Measurements from ENCODE around the gene PDK2.

The PDK2 gene

DNA sequence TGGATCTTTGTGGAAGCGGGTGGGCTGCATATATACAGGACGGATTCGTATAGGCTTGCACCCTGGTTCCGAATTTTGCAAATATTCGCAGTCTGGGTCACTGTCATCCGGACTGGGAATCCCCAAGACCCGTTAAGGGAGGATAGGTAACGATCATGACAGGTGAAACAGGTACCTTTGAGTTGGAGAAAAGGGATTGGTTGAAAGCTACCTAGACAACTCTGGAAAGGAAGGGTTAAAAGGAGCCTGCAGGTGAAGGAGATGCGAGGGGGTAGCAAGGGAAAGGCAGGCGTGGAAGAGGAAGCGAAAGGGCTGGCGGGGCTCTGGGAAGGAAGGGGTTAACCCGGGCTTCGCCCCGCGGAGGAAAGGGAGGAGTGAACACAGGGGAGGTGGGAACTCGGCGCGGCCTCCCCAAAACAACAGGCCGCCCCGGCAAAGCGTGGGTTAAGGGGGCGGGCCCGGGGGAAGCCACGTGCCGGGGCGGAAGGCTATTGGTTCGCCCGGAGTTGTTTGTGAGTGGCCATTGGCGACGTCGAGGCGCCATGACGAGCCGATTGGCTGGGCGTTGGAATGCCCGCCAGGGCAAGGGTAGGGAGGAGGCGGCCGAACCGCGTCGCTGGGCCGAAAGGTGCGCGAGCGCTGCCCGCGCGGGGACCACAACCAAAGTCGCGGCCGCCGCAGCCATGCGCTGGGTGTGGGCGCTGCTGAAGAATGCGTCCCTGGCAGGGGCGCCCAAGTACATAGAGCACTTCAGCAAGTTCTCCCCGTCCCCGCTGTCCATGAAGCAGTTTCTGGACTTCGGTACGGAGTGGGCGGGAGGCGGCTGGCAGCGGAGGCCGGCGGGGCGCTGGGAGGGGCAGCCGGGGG is at the start of gene PDK2:
TSS of gene PDK2 (plus strand) at position 599 of the 867 bp plus-strand sequence. CDS start at position 684, 85 bp downstream.
- Mint-ChIP-seq H3K27ac (peak within 1 kb of the TSS; percentile 87), H3K27me3 (no peaks in the 10 kb centered on the region), H3K4me1 (peaks cover 38% of the 10 kb centered on the region), H3K9me3 (no peaks in the 10 kb centered on the region), H3K36me3 (peaks cover 15% of the 10 kb centered on the region), H3K4me3 (peak within 1 kb of the TSS; percentile 96)
- peak; percentile 97 for ATAC-seq

GRCh38 chr17:50046179-50046578 is 49.0 kb upstream of the PDK2 start:
- H3K9me3 Mint-ChIP-seq: no peaks in the 10 kb centered on the region
- H3K27me3 Mint-ChIP-seq: peaks cover 42% of the 10 kb centered on the region
- H3K4me3 Mint-ChIP-seq: no peak overlapping the region
- no peak overlapping the region for H3K27ac Mint-ChIP-seq
- no peak for ATAC-seq
- H3K4me1 Mint-ChIP-seq: peaks cover 5% of the 10 kb centered on the region
- no peaks in the 10 kb centered on the region for H3K36me3 Mint-ChIP-seq

DNA sequence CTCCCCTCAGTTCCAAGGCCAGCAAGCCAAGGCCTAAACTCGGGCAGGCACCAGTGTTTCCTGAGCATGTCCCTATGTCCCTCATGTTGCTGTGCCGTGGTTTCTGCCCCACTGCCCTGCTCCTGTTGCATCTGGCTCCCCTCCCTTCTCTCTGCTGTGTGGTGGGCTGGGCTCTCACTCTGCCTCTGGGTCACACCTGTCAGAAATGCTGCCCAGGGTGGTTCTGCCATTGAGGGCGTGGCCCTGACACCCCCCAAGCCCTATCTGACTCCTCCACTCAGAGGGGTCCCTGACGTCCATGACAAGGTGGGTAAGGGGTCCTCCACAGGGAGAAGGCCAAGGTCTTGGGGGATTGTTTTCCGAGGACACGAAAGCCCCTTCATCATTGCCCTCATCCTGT is 48.5 kb upstream of the PDK2 start:
- Mint-ChIP-seq H3K27me3 (peaks cover 42% of the 10 kb centered on the region), H3K27ac (no peak overlapping the region), H3K9me3 (no peaks in the 10 kb centered on the region), H3K4me3 (no peak overlapping the region), H3K36me3 (no peaks in the 10 kb centered on the region), H3K4me1 (peaks cover 10% of the 10 kb centered on the region)
- ATAC-seq: no peak

- Mint-ChIP-seq H3K27me3 (peaks cover 42% of the 10 kb centered on the region), H3K9me3 (no peaks in the 10 kb centered on the region), H3K4me3 (no peak overlapping the region), H3K36me3 (no peaks in the 10 kb centered on the region), H3K27ac (no peak overlapping the region), H3K4me1 (peaks cover 11% of the 10 kb centered on the region)
- ATAC-seq: no peak
These were observed 48.1 kb upstream of the PDK2 start for GRCh38 chr17:50047083-50047482.

GRCh38 chr17:50047488-50048126 is 47.5 kb upstream of the PDK2 start:
- Mint-ChIP-seq H3K27ac (no peak overlapping the region), H3K4me3 (no peak overlapping the region), H3K4me1 (peaks cover 11% of the 10 kb centered on the region)

DNA sequence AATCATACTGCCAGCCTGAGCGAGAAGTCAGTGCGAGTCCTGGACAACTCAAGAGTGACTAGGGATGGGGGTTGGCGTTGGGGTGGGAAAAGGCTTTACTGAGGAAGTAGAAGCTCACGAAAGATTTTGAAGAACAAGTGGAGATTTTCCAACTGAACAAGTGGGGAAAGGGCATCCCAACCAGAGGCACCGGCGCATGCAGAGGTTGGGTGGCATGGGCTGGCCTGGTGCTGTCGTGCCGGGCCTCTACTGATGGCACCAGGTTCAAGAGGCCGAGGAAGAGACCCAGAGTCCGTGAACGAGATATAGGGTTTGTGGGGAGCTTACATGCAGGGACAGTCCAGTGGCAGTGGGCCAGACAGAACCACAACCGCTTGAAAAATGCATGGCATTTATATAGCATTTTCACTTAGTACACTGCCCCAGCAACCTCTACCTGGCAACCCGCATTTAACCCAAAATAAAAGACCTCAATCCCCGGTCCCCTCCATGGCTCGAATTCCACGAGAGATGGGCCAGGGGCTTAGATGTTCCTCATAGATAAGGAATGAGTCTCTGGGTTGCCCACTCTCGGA is 46.9 kb upstream of the PDK2 start:
- H3K4me3 Mint-ChIP-seq: no peak overlapping the region
- no peak for ATAC-seq
- no peaks in the 10 kb centered on the region for H3K36me3 Mint-ChIP-seq
- peaks cover 42% of the 10 kb centered on the region for H3K27me3 Mint-ChIP-seq
- H3K27ac Mint-ChIP-seq: no peak overlapping the region
- H3K4me1 Mint-ChIP-seq: peaks cover 11% of the 10 kb centered on the region
- H3K9me3 Mint-ChIP-seq: no peaks in the 10 kb centered on the region

More at GRCh38 chr17:50047488-50048126, 47.5 kb upstream of the PDK2 start:
- peaks cover 42% of the 10 kb centered on the region for H3K27me3 Mint-ChIP-seq
- no peak for ATAC-seq
- H3K36me3 Mint-ChIP-seq: no peaks in the 10 kb centered on the region
- no peaks in the 10 kb centered on the region for H3K9me3 Mint-ChIP-seq

- Mint-ChIP-seq H3K27me3 (peaks cover 42% of the 10 kb centered on the region), H3K9me3 (no peaks in the 10 kb centered on the region), H3K27ac (no peak overlapping the region), H3K4me1 (peaks cover 11% of the 10 kb centered on the region), H3K4me3 (no peak overlapping the region), H3K36me3 (no peaks in the 10 kb centered on the region)
- ATAC-seq: no peak
These were observed 46.2 kb upstream of the PDK2 start for GRCh38 chr17:50048988-50049387.

DNA sequence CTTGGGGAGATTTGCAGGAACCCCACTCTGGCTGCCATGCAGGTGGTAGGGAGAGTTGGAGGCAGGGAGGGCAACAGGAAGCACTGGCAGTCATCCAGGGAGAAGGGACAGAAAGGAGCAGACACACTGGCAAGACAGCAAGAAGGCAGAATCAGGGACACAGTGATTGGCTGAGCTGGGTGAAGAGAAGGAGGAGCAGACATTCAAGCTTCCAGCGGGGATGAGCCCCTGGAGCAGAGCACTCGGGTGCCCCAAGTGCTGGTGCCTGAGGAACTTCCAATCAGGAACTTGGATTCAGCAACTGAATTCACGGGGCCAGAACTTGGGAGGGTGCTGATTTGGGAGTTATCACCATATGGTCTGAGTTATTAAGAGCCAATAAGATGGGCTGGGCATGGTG is 45.5 kb upstream of the PDK2 start:
- no peaks in the 10 kb centered on the region for H3K36me3 Mint-ChIP-seq
- H3K27me3 Mint-ChIP-seq: peaks cover 42% of the 10 kb centered on the region
- H3K4me1 Mint-ChIP-seq: peaks cover 11% of the 10 kb centered on the region
- H3K27ac Mint-ChIP-seq: no peak overlapping the region
- no peak overlapping the region for H3K4me3 Mint-ChIP-seq
- no peak for ATAC-seq
- no peaks in the 10 kb centered on the region for H3K9me3 Mint-ChIP-seq

DNA sequence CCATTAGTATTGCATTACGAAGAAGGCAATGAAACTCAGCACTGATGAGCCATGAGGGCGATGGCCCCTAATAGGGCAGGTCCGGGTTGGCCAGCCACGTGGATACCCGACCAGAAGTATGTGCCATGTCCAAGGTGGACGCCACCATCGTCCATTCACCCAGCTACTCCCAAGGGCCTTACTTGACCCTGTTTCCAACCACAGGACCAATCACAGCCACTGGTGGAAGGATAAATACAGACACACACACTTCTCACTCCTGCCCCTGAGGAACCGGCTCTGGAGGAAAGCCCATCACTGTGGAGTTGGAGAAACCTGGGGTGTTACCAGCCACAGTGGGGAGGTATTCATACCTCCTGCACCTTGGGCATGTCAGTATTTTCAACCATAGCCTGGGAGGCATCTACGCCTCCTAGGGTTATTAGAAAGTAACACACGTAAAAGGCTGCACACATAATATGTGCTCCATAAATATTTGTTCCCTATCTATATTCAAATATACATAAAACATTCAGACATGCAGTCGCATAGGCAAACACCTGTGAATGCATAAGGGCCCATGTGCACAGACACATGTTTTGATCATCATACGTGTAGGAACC is 44.6 kb upstream of the PDK2 start:
- H3K4me3 Mint-ChIP-seq: no peak overlapping the region
- no peaks in the 10 kb centered on the region for H3K9me3 Mint-ChIP-seq
- no peak overlapping the region for H3K27ac Mint-ChIP-seq
- ATAC-seq: no peak
- H3K27me3 Mint-ChIP-seq: peaks cover 37% of the 10 kb centered on the region
- H3K36me3 Mint-ChIP-seq: no peaks in the 10 kb centered on the region
- H3K4me1 Mint-ChIP-seq: peaks cover 19% of the 10 kb centered on the region

- peaks cover 24% of the 10 kb centered on the region for H3K4me1 Mint-ChIP-seq
- H3K27me3 Mint-ChIP-seq: peaks cover 32% of the 10 kb centered on the region
- no peak overlapping the region for H3K4me3 Mint-ChIP-seq
- H3K36me3 Mint-ChIP-seq: no peaks in the 10 kb centered on the region
- peak overlapping the region; percentile 14 for H3K27ac Mint-ChIP-seq
- ATAC-seq: peak; percentile 58
- no peaks in the 10 kb centered on the region for H3K9me3 Mint-ChIP-seq
These were observed 44.0 kb upstream of the PDK2 start for GRCh38 chr17:50051082-50051576.

DNA sequence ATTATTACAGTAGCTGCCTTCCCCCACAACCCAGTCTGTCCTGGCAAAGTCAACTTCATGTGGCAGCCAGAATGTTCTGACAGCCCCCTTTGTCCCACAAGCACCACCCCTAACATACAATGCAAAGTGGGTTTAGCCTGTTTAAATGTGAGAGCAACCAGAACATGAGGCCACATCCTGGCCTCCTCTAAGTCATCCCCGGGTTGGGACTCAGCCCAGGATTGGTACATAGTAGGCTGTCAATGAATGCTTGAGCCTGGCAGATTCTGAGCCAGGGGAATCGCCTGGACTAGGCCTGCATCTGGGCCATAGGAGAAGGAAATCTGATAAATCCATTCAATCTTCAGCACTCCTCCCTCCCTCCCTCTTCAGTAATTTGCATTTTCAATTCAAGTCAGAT is 43.5 kb upstream of the PDK2 start:
- no peak overlapping the region for H3K4me3 Mint-ChIP-seq
- peaks cover 32% of the 10 kb centered on the region for H3K27me3 Mint-ChIP-seq
- no peaks in the 10 kb centered on the region for H3K36me3 Mint-ChIP-seq
- ATAC-seq: no peak
- no peaks in the 10 kb centered on the region for H3K9me3 Mint-ChIP-seq
- H3K4me1 Mint-ChIP-seq: peaks cover 27% of the 10 kb centered on the region
- peak overlapping the region; percentile 14 for H3K27ac Mint-ChIP-seq

DNA sequence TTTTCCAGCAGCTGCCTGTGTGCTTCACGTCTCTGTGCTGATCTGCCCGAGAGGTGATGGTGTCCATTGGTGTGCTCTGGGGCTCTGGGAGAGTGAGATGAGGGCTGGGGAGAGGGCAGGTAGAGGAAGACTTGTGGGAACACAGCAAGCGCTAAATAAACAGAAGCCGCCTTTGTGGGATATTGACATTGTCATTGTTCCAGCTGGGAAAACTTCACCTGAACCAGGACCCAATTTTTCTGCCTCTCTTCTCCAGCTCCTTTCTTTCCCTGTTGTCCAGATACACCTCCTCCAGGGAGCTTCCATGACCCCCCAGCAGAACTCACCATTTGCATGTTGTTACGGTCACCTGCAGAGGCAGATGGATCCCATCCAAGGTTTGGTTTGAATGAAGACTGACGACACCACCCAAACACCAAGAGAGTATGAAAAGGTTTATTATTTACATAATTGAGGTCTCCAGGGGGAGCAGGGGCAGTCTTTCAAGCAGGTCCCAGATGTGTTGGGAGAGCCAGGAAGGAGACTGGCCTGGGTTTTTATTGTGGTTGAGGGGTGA is 42.8 kb upstream of the PDK2 start:
- peaks cover 25% of the 10 kb centered on the region for H3K27me3 Mint-ChIP-seq
- ATAC-seq: no peak
- no peak overlapping the region for H3K4me3 Mint-ChIP-seq
- H3K36me3 Mint-ChIP-seq: no peaks in the 10 kb centered on the region
- no peak overlapping the region for H3K27ac Mint-ChIP-seq
- H3K4me1 Mint-ChIP-seq: peaks cover 34% of the 10 kb centered on the region
- no peaks in the 10 kb centered on the region for H3K9me3 Mint-ChIP-seq

DNA sequence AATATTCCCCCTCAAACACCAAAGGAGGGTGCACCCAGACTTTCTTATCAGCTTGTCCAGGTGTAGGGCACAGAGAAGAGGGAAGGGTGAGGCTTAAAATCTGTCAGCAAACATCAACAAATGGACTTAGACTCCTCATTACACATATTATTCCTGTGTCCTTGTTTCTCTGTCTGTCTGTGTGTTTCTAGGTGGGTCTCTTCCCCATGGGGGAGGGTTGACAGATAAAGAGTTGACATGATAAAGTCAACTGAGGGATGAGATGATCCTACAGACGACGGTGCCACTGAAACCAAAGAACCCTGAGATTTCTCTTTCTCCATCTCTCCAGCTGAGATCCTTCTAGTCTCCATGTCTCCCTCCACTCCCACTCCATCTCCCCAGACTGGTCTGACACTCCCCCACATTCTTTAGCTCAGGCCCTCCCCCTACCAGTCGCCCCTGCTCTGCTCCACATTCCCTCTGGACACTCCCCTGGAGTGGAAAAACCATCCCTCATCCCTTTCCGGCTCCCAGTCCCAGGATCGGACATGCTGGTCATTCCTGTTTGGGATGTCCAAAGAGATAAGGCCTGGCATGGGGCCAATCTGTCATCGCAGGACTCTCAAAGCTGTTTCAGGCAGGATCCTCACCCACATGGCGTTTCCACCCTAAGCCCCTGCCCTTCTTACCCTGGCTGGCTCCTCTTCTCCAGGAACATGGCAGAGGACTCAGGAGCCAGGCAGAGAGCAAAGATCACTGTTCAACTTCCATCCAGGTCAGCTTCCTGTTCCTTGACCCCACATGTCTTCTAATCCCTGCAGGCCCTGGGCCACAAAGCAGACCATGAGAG is 42.1 kb upstream of the PDK2 start:
- H3K27ac Mint-ChIP-seq: no peak overlapping the region

GRCh38 chr17:50053654-50053960 is 41.5 kb upstream of the PDK2 start:
- H3K27ac Mint-ChIP-seq: no peak overlapping the region
- no peak for ATAC-seq
- H3K9me3 Mint-ChIP-seq: no peaks in the 10 kb centered on the region
- no peak overlapping the region for H3K4me3 Mint-ChIP-seq
- peaks cover 41% of the 10 kb centered on the region for H3K4me1 Mint-ChIP-seq
- peaks cover 26% of the 10 kb centered on the region for H3K27me3 Mint-ChIP-seq
- no peaks in the 10 kb centered on the region for H3K36me3 Mint-ChIP-seq

More for the DNA sequence above, 42.1 kb upstream of the PDK2 start:
- Mint-ChIP-seq H3K4me1 (peaks cover 41% of the 10 kb centered on the region), H3K4me3 (no peak overlapping the region), H3K27me3 (peaks cover 25% of the 10 kb centered on the region), H3K36me3 (no peaks in the 10 kb centered on the region), H3K9me3 (no peaks in the 10 kb centered on the region)
- no peak for ATAC-seq
